HG03060 (cell line): Measurements from ENCODE around the gene IFITM10.

Source experiments
- ATAC-seq: cut with Tn5 transposase; IDR thresholded peaks from one replicate; pipeline ENCODE4 v1.9.1; 2021; ENCODE audit warnings: low read depth, moderate number of reproducible peaks; ENCODE audit not compliant: unreplicated experiment

The IFITM10 gene

DNA sequence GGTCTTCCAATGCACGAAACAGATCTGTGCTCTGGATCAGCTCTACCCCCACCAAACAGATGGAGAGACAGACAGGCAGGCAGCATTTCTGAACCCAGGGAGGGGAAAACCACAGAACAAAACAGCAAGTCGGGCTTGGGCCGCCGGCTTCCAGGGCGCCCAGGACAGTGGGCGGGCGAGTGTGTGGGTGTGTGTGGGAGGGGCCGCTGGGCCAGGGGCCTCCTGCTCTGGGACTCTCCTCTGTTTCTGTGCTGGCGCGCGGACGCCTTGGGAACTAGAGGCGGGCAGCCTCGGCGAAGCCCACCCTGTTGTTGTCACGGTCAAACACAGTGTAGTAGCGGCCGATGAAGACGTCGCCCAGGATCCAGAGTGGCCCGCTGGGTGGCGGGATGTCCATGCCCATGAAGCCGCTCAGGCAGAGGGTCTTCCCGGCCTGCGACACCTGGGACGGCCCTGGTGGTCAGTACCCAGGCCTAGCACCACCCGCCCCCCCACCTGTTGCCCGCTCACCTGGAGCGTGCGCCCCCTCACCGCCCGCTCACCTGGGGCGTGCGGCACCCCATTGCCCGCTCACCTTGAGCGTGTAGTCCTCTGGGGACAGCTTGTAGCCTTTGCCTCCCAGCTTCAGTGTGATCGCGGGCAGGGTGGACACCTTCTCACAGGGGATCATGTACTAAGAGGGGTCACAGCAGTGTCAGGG, 3.0 kb upstream of the IFITM10 start:
- no peak for ATAC-seq

DNA sequence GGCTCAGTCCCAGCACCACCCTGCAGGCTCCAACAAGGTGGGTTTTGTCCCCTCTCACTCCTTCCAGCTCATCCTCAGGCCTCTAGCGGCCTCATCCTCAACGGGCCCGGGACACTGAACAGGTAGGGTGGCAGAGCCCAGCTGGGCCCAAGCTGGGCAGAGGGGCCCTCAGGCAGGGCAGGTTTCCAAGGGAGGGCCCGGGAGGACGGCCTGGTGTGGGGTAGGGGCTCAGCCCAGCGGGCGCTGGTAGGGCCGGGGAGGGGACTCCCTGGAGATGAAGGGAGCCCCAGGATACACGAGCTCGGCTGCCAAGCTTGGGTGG, 2.5 kb upstream of the IFITM10 start:
- ATAC-seq: no peak

DNA sequence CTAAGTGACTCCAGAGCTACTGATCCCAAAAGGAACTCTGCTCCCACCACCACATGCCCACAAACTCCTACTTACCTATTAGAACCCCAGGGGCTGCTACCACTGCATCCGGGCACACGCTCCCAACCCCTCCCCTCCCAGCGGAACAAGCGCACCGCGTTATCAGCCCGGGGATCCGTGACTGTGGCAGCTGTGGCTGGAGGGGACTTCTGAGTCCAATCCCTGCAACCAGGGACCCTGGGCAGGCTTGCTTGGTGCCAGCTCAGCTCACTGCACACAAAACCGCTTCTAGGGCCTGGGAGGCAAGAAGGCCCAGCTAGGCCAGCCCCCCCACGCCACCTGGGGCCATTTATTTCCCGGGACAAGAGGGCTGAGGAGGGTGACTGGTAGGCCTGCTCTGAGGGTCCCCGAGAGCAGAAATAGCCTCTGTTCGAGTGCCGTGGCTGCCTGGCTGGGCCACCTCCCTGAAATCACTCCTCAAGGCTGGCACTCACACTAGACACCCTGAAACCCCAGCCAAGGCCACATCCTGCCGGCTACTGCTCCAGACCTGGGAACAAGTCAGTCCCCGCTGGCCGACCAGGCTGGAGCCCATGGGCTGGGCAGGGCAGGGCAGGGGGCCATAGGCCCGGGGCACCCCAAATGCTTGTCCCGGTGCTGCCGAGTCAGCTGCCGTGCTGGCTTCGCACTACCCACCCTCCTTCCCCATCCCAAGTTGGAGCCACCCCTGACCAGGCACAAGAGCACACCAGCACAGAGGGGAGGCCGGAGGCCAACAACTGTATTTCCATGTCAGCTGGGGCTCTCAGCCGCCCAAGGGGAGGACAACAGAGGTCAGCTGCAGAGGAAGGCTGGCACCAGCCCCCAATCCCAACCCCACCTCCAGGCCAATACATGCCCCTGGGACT, 1.9 kb upstream of the IFITM10 start:
- no peak for ATAC-seq

DNA sequence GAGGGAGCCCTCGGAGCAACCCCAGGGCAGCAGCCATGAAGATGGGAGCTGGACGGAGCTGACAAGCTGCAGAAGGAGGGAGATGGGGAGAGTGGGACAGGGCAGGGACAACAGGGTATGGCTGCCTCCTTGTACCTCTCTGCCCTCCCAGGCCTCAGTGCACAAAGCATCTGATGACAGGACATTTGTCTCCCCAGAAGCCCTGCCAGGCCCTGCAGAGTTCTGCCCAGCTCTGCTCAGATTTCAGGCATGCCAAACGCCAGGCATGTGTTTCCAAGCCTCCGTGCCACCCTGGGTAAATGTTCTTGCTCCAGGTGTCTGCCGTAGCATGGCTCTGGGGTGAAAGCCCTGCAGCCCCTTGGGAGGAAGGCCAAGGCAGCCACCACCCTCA, 1.1 kb upstream of the IFITM10 start:
- ATAC-seq: no peak

DNA sequence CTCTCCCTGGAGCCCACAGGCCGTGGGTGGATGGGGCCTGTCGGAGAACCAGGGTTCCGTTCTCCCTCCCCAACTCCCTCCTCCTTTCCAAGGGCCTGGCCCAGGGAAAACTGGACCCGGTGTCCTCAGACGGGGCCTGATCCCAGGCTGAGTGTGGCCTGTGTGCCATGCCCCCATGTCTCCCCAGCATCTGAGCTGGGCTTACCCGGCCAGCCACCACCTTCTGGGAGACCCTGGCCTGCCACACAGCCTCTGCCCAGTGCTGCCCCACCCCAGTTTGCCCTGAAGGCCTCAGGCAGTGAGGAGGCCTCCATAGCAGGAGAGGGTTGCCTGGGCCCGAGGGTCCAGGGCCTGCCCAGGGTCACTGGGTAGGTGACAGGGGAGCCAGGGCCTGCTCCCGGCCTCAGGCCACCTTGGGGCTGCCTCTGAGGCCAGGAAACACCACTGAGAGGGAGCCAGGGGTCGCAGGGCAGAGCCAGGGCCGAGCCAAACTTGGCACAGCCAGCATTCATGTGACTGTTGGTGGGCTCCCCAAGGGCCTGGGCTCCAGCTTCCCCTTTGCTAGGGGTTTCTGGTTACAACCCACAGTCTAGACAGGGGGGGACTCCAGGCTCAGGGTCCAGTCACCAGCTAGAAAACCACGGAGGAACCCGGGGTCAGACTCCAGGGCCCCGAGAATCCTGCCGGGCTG, 590 bp upstream of the IFITM10 start:
- ATAC-seq: no peak

DNA sequence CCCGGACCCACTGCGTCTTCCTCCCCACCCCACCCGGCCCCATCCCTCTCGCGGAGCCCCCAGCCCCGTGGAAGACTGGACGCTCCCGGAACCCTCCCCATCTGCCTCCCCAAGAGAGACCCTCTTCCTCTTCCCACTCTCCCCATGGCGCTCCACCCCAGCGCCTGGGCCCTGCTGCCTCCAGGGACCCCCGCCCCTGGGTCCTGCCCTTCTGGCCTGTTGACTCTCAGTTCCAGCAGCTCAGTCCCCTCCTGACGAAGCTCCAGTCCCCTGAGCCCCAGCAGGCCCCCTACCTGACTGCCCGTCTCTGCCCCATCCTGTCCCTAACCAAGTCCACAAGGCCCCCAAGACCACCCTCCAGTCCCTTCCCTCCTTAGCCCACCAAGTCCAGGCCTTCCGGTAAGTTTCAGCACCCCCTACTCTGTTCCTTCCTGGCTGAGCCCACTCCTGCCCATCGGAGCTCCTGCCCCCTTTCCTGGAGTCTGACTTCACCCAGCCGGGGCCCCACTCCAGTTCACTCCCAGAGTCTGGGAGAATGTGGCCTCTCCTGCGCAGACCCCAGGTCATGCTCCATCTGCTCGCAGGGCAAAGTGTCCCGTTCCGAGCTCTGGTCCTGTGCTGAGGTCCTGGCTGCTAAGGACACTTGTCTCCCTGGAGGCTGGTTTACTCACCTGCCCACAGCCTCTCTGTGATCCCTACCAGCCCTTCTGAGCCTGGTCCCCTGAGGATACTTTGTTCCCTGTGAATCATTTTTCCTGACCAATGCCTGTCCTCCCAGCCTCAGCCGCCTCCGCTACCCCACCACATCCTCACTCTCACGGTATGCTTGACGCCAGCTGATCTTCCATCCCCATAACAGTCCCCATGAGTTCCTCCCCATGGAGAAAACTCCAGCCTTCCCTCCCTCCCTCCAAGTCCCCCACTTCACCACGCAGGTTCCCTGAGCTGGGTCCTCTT, 722 bp downstream of the IFITM10 start:
- ATAC-seq: no peak

DNA sequence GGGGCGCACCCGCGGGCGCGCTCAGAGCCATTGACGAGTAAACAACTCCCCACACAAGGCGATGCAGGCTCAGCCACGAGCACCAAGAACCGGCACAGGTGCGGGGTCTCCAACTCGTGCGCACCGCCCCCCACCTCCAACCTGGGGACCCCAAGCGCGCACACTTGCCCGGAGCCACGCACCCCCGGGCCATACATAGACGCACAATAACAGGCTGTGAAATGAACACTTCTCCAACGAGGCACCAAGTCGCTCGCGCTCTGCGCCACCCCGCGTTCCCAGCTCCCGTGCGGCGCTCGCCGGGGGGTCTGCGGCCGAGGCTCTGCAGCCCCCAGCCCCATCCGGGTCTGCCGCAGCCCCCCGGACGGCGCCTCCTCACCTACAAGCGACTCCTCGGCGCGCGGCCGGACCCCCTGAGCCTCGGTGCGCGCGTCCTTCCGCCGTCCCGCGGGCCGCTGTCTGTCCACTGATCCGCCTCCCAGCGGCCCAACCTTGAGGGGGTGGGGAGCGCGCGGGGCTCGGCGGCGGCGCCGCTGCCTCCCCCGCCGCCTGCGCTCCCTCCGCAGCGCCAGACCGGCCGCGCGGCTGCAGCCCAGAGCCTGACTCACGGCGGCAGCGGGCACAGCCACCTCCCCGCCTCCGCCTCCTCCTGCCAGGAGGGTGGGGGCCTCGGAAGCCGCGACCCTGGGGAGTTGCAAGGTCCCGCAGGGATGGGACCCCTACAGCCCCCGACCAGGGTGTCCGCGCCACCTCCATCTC, 1.6 kb downstream of the IFITM10 start:
- no peak for ATAC-seq

DNA sequence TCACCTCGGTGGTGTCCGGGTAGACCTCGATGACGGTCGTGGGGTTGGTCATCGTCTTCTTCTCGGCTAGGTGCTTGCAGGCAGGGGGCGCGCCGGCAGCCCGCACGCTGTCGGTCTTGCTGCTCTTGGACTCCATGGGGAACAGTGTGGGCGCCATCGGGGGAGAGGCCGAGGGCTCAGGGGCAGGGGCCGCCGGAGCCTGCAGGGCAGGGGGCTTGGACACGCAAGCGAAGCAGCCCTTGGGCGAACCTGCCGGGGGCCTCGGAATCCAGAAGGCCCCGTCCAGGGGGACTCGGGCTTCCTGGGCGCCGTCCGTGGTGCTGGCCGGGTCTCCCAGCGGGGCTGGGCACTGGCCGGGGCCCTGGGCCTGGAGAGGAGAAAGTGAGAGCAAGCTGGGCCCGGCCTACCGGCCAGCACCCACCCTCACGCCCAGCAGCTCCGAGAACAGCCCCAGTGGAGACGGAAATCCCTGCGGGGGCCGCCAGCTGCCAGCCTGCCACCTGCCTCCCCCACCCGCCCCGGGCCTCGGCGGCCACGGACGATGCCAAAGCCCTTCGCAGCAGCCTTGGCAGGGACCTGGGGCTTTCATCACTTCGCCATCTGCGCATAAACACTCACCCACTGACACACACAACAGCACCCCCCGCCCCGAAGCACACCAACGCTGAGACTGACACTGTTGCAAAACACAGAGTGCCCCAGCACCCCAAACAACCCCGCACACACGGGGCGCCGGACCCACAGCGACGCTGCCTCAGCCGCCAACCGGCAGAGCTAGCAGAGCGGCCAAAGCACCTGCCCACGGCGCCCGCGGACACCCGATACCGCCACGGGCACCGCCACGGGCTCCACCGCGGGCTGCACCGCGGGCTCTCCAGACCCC, 2.4 kb downstream of the IFITM10 start:
- no peak for ATAC-seq

DNA sequence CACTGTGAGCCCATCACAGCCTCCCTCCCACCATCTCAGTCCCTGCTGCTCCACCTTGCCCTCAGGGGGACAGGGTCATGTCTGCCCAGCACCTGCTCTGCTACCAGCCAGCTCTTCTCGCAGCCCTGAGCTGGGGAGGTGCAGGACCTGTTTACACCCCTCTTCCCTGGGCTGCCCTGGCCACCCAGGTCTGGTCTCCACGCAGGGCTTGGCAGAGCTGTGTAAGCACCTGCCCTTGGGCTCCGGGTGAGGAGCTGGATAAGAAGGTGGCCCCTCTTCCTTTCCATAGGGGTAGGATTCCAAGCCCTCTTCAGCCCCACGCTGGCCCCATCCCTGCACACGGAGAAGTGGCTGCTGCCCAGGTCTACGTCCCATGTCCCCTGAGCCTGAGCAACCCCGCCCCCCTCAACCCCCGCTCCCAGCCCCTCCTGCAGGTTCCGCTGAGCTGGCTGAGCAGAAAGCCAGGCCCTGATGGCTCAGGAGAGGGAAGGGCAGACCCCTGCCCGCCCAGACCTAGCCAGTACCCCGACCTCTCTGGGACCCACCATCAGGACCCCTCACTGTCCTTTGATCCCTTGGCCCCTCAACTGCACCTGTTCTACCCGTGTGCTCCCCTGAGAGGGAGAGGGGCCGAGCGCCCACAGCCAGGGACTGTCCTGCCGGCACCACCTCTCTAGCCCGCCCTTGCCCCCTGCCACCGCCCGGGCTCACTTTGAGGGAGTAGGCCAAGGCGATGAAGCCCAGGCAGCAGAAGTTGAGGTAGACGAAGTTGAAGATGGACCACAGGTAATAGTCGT, 3.2 kb downstream of the IFITM10 start:
- no peak for ATAC-seq

DNA sequence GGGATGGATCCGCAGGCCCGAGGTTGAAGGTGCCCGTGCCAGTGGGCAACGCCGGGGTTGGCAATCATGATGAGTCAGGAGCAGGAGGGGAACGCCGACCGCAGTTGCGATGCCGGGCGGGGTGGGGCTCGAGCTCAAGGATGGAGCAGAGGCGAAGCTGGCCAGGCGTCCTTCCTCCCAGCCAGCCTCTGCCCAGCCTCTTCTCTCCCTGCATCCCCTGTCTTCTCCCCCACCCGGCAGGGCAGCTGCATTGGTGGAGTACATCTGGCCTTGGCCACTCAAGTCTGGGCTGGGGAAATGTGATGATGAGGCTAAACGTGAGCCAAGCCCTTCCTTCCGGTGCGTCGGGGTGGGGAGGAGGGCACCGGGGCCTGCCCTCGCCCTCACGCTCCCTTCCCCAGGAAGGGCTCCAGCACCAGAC, 3.9 kb downstream of the IFITM10 start:
- ATAC-seq: no peak

DNA sequence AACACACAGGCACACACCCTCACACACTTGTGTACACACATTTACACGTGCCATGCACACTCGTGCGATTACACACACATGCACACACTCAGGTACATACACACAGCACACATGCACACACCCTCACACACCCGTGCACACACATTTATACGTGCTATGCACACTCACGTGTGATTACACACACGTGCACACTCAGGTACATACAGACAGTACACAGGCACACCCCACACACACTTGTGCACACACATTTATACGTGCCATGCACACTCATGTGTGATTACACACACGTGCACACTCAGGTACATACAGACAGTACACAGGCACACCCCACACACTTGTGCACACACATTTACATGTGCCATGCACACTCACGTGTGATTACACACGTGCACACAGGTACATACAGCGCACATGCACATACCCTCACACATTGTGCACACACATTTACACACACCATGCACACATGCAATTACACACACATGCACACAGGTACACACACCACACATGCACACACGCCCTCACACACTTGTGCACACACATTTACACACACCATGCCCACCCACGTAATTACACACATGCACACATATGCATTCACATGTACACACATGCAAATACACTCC, 4.6 kb downstream of the IFITM10 start:
- no peak for ATAC-seq

DNA sequence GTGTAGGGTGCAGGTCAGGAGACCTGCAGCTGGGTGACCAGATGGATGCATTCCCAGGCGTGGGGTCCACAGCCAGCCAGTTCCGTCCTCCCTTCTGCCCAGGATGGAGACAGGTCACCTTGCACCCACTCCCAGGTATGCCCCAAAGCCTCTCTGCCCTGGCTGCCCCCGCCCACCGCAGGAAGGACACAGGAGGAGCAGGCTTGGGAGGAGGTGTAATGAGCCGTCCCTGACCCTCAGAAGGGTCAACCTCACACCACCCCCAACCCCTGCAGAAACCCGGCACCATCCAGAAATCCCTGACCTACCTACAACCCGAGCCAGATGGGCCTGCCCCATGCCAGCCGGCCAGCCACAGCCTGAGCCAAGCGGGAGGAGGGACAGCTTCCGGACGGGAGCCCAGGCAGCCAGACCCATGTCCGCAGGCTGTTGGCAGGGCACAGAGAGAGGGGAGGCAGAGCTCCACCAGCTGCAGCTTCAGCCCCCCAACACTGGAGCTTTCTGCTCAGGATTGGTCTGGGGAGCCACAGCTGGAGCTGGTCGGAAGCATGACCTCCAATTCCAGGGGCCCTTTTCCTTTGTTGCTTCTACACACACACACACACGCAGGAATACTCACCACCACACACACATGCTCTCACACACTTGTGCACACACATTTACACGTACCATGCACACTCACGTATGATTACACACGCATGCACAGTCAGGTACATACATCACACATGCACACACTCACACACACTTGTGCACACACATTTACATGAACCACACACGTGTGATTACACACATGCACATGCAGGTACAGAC, 5.3 kb downstream of the IFITM10 start:
- ATAC-seq: no peak

DNA sequence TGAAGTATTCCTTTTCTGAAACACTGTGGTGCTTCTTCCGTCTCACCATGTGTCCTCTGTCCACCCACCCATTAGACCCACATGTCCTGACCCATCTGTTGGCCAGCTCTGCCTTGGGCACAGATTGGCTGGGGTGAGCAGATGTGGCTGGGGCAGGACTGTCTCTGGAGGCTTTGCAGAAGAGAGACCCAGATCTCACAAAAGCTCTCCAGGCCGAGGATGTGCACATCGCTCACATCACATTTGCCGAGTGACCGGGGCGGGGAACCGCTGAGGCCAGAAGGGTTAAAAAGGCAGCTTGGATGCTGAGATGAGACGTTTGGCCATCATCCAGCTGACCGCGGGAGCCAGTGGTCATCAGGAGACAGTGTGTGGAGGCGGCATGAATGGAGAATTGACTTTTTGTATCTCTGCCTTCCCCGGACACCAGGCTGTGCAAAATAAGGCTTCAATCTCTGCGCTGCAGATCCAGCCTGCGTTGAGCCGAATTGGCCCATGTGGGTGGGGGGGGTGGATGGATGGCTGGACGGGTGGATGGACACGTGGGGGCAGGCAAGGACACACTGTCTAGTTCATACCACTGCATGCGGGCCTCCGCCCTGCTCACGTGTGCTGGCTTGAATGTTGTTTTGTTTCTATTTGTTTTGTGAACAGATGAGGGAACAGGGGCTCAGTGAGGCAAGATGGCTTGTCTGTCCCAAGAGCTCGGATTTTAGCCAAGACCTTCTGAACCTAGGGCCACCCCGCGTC, 6.1 kb downstream of the IFITM10 start:
- no peak for ATAC-seq

DNA sequence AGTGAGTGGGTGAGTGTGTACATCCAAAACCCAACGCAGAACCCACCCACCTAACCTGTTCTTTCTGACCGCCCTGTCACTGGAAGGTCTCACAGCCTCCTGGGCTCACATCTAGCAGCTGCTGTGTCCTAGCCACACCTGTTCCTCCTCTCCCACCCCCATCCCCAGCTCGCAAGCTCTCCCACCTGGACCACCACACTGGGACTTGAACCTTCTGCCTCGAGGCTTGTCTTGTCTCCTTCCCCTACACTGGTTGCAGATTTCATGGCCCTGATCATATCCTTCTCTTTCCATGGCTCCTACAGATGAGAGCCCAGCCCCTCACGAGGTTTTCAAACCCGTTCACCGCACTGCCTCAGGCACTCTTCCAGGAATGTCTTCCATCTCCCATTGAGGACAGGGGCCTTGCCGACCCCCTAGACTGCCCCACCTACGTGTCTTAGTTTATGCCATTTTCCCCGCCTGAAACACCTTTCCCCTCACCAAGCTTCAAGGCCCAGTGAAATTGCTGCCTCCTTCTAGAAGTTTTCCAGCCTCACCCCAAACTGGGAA, 6.7 kb downstream of the IFITM10 start:
- no peak for ATAC-seq

DNA sequence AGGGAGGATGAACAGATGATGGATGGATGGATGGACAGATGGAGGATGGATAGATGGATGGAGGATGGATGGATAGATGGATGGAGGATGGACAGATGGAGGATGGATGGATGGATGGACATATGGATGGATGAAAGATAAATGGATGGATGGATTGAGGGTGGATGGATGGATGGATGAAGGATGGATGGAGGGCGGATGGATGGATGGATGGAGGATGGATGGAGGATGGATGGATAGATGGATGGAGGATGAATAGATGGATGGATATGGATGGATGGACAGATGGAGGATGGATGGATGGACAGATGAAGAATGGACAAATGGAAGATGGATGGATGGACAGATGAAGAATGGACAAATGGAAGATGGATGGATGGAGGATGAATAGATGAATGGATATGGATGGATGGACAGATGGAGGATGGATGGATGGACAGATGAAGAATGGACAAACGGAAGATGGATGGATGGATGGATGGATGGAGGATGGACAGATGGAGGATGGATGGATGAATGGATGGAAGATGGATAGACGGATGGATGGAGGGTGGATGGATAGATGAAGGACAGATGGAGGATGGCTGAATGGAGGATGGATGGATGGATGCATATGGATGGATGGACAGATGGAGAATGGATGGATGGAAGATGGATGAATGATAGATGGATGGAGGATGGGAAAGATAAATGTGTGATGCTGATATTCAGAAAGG, 7.4 kb downstream of the IFITM10 start:
- no peak for ATAC-seq
